Esophagus muscularis mucosa (tissue), 4 donors: Measurements from ENCODE around the gene STK40. TPM values are rescaled to one million over a fixed set of nuclear protein-coding genes. Genes with fewer than 3 reads are reported as not detected.

Experiments used
- DNase-seq: peaks from one replicate; pipeline ENCODE4 v3.0.0-alpha.2; 2017; ENCODE audit errors: extremely low spot score
- H3K27ac ChIP-seq, 4 donors: fragments of 200-600 bp; sonication (generic); replicated peaks in 1 of 4; 1 replicate in 3 of 4; 2 replicates in 1 of 4; pipeline ENCODE4 v1.5.1; 2016 to 2019; ENCODE audit warnings: mild to moderate bottlenecking in 1 of 4
- H3K27me3 ChIP-seq, 4 donors: fragments of 200-600 bp; sonication (generic); one replicate each; pipeline versions ENCODE4 v1.5.1 to v1.6.0; 2016 to 2019
- H3K36me3 ChIP-seq, 4 donors: fragments of 200-600 bp; sonication (generic); one replicate each; pipeline ENCODE4 v1.5.1; 2016 to 2019
- H3K4me1 ChIP-seq, 4 donors: fragments of 200-600 bp; sonication (generic); one replicate each; pipeline ENCODE4 v1.5.1; 2016 to 2019
- H3K4me3 ChIP-seq, 4 donors: fragments of 200-600 bp; sonication (generic); 1 replicate in 2 of 4; 2 replicates in 2 of 4; pipeline ENCODE4 v1.5.1; 2016 to 2019; ENCODE audit warnings: mild to moderate bottlenecking in 4 of 4, moderate library complexity in 1 of 4
- H3K9me3 ChIP-seq, 4 donors: fragments of 200-600 bp; sonication (generic); 1 replicate in 3 of 4; 2 replicates in 1 of 4; pipeline ENCODE4 v1.5.1; 2016 to 2019
- CTCF ChIP-seq, 3 experiments: fragments of 200-600 bp in 2 of 3; fragments of 450-650 bp in 1 of 3; sonication (generic) in 2 of 3; IDR thresholded peaks; one replicate each; pipeline ENCODE4 v1.5.1; 2017 to 2019; ENCODE audit warnings: antibody characterized with exemption in 3 of 3, mild to moderate bottlenecking in 2 of 3, moderate library complexity in 1 of 3
- EP300 ChIP-seq: sonication (generic); formaldehyde crosslinking; IDR thresholded peaks from one replicate; pipeline ENCODE4 v1.6.1; 2017; ENCODE audit warnings: antibody characterized with exemption
- POLR2A ChIP-seq: fragments of 450-650 bp; IDR thresholded peaks from one replicate; pipeline ENCODE4 v1.6.1; 2017; ENCODE audit warnings: antibody characterized with exemption, moderate library complexity, mild to moderate bottlenecking, low read depth
- POLR2AphosphoS5 ChIP-seq, 2 donors: sonication (generic); formaldehyde crosslinking; IDR thresholded peaks; one replicate each; pipeline ENCODE4 v1.6.1; 2017; ENCODE audit warnings: antibody characterized with exemption in 2 of 2
- WGBS: methylation state at CpG from one replicate; pipeline ENCODE4 v1.1.5; 2018; 5-methylcytosine and 5-hydroxymethylcytosine counted together
- intact Hi-C: fragments of 100-400 bp; cut with DNase I; formaldehyde crosslinking; loops from one replicate; pipeline ENCODE4 v1.15.1; 2023
- total RNA-seq, 4 donors: library from RNA; depleted of rRNA; stranded (reverse); fragments of >200 nt; gene quantifications; one replicate each; pipeline versions ENCODE4 v1.1.0 to v1.2.1, GENCODE V29; 2016

The STK40 gene
- total RNA-seq, 4 donors from 2014 or later = 67.7 to 103 (median 80.2) TPM

- no peaks in the 10 kb centered on the region for H3K27me3 ChIP-seq
- H3K9me3 ChIP-seq = no peaks in the 10 kb centered on the region
- peaks cover 65 to 86% (median 72%) of the 10 kb centered on the region in 4 donors for H3K4me1 ChIP-seq
- 55% methylated on average over 2 of the region's 3 CpGs for WGBS
- no peak for TF ChIP-seq POLR2AphosphoS5 (IDR thresholded peaks at IDR 0.05)
- TF ChIP-seq CTCF (IDR thresholded peaks at IDR 0.05) = no peak
- TF ChIP-seq POLR2A = no peak
- TF ChIP-seq EP300 = no peak
- H3K4me3 ChIP-seq = no peak overlapping the region
- peaks cover 0 to 10% (median 3%) of the 10 kb centered on the region in 4 donors for H3K36me3 ChIP-seq
- no peak for DNase-seq
- intact Hi-C loops = no loop called here
- H3K27ac ChIP-seq = peak overlapping the region; percentile 82 to 88 (median 86)
Measured at GRCh38 chr1:36372617-36373016, 13.1 kb downstream of the STK40 start.

GRCh38 chr1:36369061-36369861 is 16.5 kb downstream of the STK40 start:
- H3K4me3 ChIP-seq = no peak overlapping the region
- peaks cover 0 to 16% (median 13%) of the 10 kb centered on the region in 4 donors for H3K36me3 ChIP-seq
- H3K4me1 ChIP-seq = peaks cover 63 to 80% (median 72%) of the 10 kb centered on the region in 4 donors
- no peaks in the 10 kb centered on the region for H3K9me3 ChIP-seq
- H3K27ac ChIP-seq = no peak overlapping the region
- peak; percentile 96 for DNase-seq
- WGBS = 67% methylated on average over 7 of the region's 7 CpGs
- no peaks in the 10 kb centered on the region for H3K27me3 ChIP-seq
- TF ChIP-seq CTCF (IDR thresholded peaks at IDR 0.05) = peak; percentile 90 to 97 (median 92)
- no peak for TF ChIP-seq EP300
- TF ChIP-seq POLR2AphosphoS5 (IDR thresholded peaks at IDR 0.05) = peak in 1 of 2 donors; percentile 58
- TF ChIP-seq POLR2A = no peak
- intact Hi-C loops = loop anchor here (2.0 kb wide), 1 partner anchor 52 kb away; no protein-coding TSS in a partner anchor

- no peak for DNase-seq
- TF ChIP-seq CTCF (IDR thresholded peaks at IDR 0.05) (no peak), POLR2AphosphoS5 (IDR thresholded peaks at IDR 0.05) (no peak), POLR2A (no peak), EP300 (no peak)
- H3K4me3 ChIP-seq = no peak overlapping the region
- no peaks in the 10 kb centered on the region for H3K9me3 ChIP-seq
- 98% methylated on average over 4 of the region's 4 CpGs for WGBS
- H3K4me1 ChIP-seq = peaks cover 48 to 65% (median 57%) of the 10 kb centered on the region in 4 donors
- no peak overlapping the region for H3K27ac ChIP-seq
- intact Hi-C loops = loop anchor here (2.0 kb wide), 1 partner anchor 53 kb away; no protein-coding TSS in a partner anchor
- peaks cover 4 to 22% (median 19%) of the 10 kb centered on the region in 4 donors for H3K36me3 ChIP-seq
- H3K27me3 ChIP-seq = no peaks in the 10 kb centered on the region
Measured at GRCh38 chr1:36367798-36368197, 17.9 kb downstream of the STK40 start.

- WGBS = 79% methylated on average over 5 of the region's 5 CpGs
- H3K4me1 ChIP-seq = peaks cover 42 to 58% (median 50%) of the 10 kb centered on the region in 4 donors
- no peaks in the 10 kb centered on the region for H3K9me3 ChIP-seq
- intact Hi-C loops = no loop called here
- DNase-seq = no peak
- TF ChIP-seq POLR2A = no peak
- TF ChIP-seq POLR2AphosphoS5 (IDR thresholded peaks at IDR 0.05) = no peak
- TF ChIP-seq CTCF (IDR thresholded peaks at IDR 0.05) = no peak
- TF ChIP-seq EP300 = no peak
- no peak overlapping the region for H3K4me3 ChIP-seq
- H3K27ac ChIP-seq = peak overlapping the region in 1 of 4 donors; percentile 54
- H3K27me3 ChIP-seq = no peaks in the 10 kb centered on the region
- H3K36me3 ChIP-seq = peaks cover 10 to 29% (median 26%) of the 10 kb centered on the region in 4 donors
Measured at GRCh38 chr1:36367066-36367465, 18.7 kb downstream of the STK40 start.
